Panc1 (cell line): Measurements from ENCODE around the gene ALOX12. TPM values are rescaled to one million over a fixed set of nuclear protein-coding genes. Genes with fewer than 3 reads are reported as not detected.

ENCODE experiments used
- ATAC-seq: fragments of 200-7000 bp; cut with Tn5 transposase; 2 replicates; pipeline ENCODE4 v1.9.1; 2020; ENCODE audit warnings: mild to moderate bottlenecking, moderate library complexity
- BruUV-seq: library from RNA; stranded (reverse); fragments of 400-500 nt; replicated peaks from 2 replicates; lab custom pipeline; 2021; lab: Mats Ljungman, UMichigan
- CTCF ChIA-PET: fragments of 300-600 bp; sonication (Branson Sonifier 250); formaldehyde crosslinking; loops from one replicate; lab custom pipeline; 2022; ENCODE audit warnings: antibody characterized with exemption; lab: Charles Lee
- POLR2A ChIA-PET: fragments of 300-600 bp; sonication (Branson Sonifier 250); formaldehyde crosslinking; loops from one replicate; lab custom pipeline; 2022; ENCODE audit warnings: antibody characterized with exemption; lab: Charles Lee
- DNase-seq: peaks from one replicate; pipeline ENCODE4 v3.0.0-alpha.2; 2010; ENCODE audit warnings: low read depth, low spot score
- H3K27ac ChIP-seq: 2 replicates; pipeline ENCODE4 v1.5.1; 2011; ENCODE audit warnings: mild to moderate bottlenecking, low read length, inconsistent platforms
- H3K27me3 ChIP-seq: fragments of 200-500 bp; sonication (Bioruptor generic); 2 replicates; pipeline ENCODE4 v1.6.0; 2014; ENCODE audit warnings: low read length, inconsistent platforms; ENCODE audit not compliant: control insufficient read depth, insufficient read depth
- H3K36me3 ChIP-seq: fragments of 200-500 bp; sonication (Bioruptor generic); 2 replicates; pipeline ENCODE4 v1.5.1; 2014; ENCODE audit warnings: inconsistent platforms, mild to moderate bottlenecking, low read length, moderate library complexity; ENCODE audit not compliant: control insufficient read depth, insufficient read depth
- H3K4me1 ChIP-seq: 2 replicates; pipeline ENCODE4 v1.5.1; 2011; ENCODE audit warnings: inconsistent platforms, mild to moderate bottlenecking, low read length, moderate library complexity; ENCODE audit not compliant: control insufficient read depth, insufficient read depth
- H3K4me3 ChIP-seq, 2 experiments: 2 replicates each; pipeline ENCODE4 v1.5.1; 2011 to 2012; ENCODE audit warnings: low read depth in 2 of 2, low read length in 2 of 2, mild to moderate bottlenecking in 2 of 2, inconsistent platforms in 1 of 2, moderate library complexity in 1 of 2
- H3K9me3 ChIP-seq: fragments of 200-500 bp; sonication (Bioruptor generic); 2 replicates; pipeline ENCODE4 v1.5.1; 2014; ENCODE audit warnings: low read depth, mild to moderate bottlenecking, inconsistent platforms, low read length, moderate library complexity; ENCODE audit not compliant: control insufficient read depth, insufficient read depth
- CTCF ChIP-seq: fragments of 450-650 bp; IDR thresholded peaks from 2 replicates; pipeline ENCODE4 v1.5.1; 2017; ENCODE audit warnings: mild to moderate bottlenecking
- POLR2AphosphoS5 ChIP-seq: IDR thresholded peaks from 2 replicates; pipeline ENCODE4 v1.6.1; 2012; ENCODE audit warnings: mild to moderate bottlenecking, low read depth, low read length, moderate library complexity
- REST ChIP-seq, 2 experiments: IDR thresholded peaks; 2 replicates each; pipeline ENCODE4 v1.6.1; 2011 to 2012; ENCODE audit warnings: low read depth in 2 of 2, control low read depth in 1 of 2, low read length in 1 of 2, mild to moderate bottlenecking in 1 of 2, moderate library complexity in 1 of 2; ENCODE audit not compliant: insufficient read depth in 1 of 2
- SIN3A ChIP-seq: IDR thresholded peaks from 2 replicates; pipeline ENCODE4 v1.6.1; 2012; ENCODE audit warnings: low read depth, mild to moderate bottlenecking, low read length, moderate library complexity, borderline replicate concordance; ENCODE audit not compliant: insufficient read depth
- TCF7L2 ChIP-seq: IDR thresholded peaks from 2 replicates; pipeline ENCODE4 v1.6.1; 2011; ENCODE audit warnings: mild to moderate bottlenecking, low read depth, low read length, inconsistent platforms
- in situ Hi-C: cut with HindIII; loops from 2 replicates; pipeline ENCODE4 v1.10.0; 2016; ENCODE audit warnings: low sequenced_read_pairs, low pct_unique_long_range_greater_than_20kb
- intact Hi-C: fragments of 100-400 bp; cut with micrococcal nuclease; formaldehyde crosslinking; loops from one replicate; pipeline ENCODE4 v1.10.0; 2022; ENCODE audit not compliant: unreplicated experiment
- total RNA-seq: library from RNA; stranded (reverse); gene quantifications from one replicate; pipeline ENCODE4 v1.2.1, GENCODE V29; 2021; ENCODE audit not compliant: unreplicated experiment

The ALOX12 gene
- total RNA-seq, 1 experiment from 2014 or later, result not detected

GRCh38 chr17:7016886-7017826, 21.3 kb downstream of the ALOX12 start:
- intact Hi-C loops, result no loop called here
- ATAC-seq (no peak), DNase-seq (no peak)
- Histone ChIP-seq H3K27ac (peak overlapping the region; percentile 23; the same call in 1 of the 2 replicates), H3K27me3 (no peaks in the 10 kb centered on the region), H3K4me3 (no peak overlapping the region), H3K36me3 (peaks cover 11% of the 10 kb centered on the region; the same call in 1 of the 2 replicates), H3K4me1 (peaks cover 29% of the 10 kb centered on the region), H3K9me3 (no peaks in the 10 kb centered on the region)
- in situ Hi-C loops, result no loop called here
- BruUV-seq, result no TSS peak
- ChIA-PET POLR2A (no interaction called here), CTCF (no interaction called here)
- TF ChIP-seq REST (IDR thresholded peaks at IDR 0.05; ENCODE audit: insufficient read depth in 1 of 2, low read depth in 2 of 2, low read length in 1 of 2) (no peak), POLR2AphosphoS5 (no peak), CTCF (no peak), SIN3A (no peak), TCF7L2 (no peak)

- Histone ChIP-seq H3K27ac (peak overlapping the region; percentile 54; the same call in 1 of the 2 replicates), H3K27me3 (no peaks in the 10 kb centered on the region), H3K36me3 (peaks cover 11% of the 10 kb centered on the region; the same call in 1 of the 2 replicates), H3K4me3 (no peak overlapping the region), H3K9me3 (no peaks in the 10 kb centered on the region), H3K4me1 (peaks cover 29% of the 10 kb centered on the region)
- in situ Hi-C loops, result no loop called here
- intact Hi-C loops, result no loop called here
- ChIA-PET CTCF (no interaction called here), POLR2A (no interaction called here)
- BruUV-seq, result no TSS peak
- TF ChIP-seq CTCF, result no peak
- TF ChIP-seq TCF7L2, result no peak
- no peak for TF ChIP-seq POLR2AphosphoS5
- no peak for TF ChIP-seq SIN3A
- no peak for TF ChIP-seq REST (IDR thresholded peaks at IDR 0.05; ENCODE audit: insufficient read depth in 1 of 2, low read depth in 2 of 2, low read length in 1 of 2)
- ATAC-seq (no peak), DNase-seq (no peak)
Observed at GRCh38 chr17:7017827-7018200, 22.0 kb downstream of the ALOX12 start.
